ENCODE measurements around the gene RABL6.
A peak's percentile ranks its signal among the peaks of the same experiment; 100 is the strongest.
"Not testable (repeated sequence)": the region's sequence is repeated elsewhere in the genome, so short reads cannot be mapped to it uniquely, and the experiment has no call there.

RABL6 gene

DNA sequence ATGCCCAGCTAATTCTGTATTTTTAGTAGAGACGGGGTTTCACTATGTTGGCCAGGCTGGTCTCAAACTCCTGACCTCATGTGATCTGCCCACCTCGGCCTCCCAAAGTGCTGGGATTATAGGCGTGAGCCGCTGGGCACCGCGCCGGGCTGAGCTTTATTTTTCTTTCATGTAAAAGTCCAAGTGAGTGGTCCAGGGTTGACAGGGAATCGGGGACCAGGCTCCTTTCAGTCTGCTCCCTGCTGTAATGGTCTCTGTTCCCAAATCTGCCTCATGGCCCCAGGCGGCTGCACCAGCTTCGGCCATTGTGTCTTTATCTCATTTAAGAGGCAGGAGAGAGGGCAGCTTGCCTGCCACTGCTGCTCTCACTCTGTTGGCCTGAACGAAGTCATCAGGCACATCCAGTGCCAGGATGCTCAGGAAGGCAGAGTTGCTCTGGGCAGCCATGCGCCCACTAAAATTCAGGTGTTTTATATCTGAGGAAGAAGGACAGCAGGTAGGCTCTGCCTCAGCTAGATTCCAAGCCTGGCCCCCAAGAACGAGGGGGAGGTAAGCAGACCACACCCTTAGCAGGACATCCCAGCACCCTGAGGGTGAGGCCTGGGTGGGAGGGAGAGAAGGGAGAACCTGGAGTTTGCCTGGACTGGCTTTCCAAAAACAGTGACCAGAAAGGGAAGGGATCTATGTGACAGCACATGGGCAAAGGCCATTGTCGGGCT lies 13.3 kb upstream of the RABL6 start:
- no peak for DNase-seq (ENCODE audit: low read depth in 4 of 4, low spot score in 1 of 4)

DNA sequence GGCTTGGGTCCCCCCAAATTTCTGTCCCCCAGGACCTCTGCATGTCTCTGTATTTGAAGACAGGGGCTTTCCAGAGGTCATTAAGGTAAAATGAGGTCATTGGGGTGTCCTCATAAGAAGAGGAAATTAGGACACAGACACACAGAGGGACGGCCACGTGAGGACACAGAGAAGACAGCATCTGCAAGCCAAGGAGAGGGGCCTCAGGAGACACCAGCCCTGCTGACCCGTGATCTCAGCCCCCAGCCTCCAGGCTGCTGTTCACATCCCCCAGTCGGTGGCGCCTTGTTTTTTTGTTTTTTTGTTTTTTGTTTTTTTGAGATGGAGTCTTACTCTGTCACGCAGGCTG lies 12.8 kb upstream of the RABL6 start:
- DNase-seq (ENCODE audit: low read depth in 4 of 4, low spot score in 1 of 4): no peak

DNA sequence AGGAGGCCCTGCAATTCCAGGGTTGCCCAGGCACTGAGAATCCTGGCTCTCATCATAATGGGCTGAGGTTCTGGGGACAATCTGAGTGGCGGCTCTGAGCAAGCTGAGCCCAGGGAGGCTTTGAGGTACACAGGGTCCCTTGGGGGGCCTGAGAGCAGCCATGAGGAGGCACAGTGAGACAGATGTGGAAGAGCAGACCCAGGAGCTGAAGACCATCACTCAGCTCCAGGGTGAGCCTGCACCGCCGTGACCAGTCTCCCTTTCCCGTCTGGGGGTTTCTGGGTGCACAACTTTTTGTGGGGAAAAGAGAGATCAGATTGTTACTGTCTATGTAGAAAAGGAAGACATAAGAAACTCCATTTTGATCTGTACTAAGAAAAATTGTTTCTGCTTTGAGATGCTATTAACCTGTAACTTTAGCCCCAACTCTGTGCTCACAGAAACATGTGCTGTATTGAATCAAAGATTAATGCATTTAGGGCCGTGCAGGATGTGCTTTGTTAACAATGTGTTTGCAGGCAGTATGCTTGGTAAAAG lies 11.4 kb upstream of the RABL6 start, which contains the start of gene CCDC183:
TSS of gene CCDC183 (plus strand) at position 101 of the 537 bp plus-strand sequence. CDS start at position 161, 60 bp downstream.
- DNase-seq (ENCODE audit: low read depth in 4 of 4, low spot score in 1 of 4): no peak

DNA sequence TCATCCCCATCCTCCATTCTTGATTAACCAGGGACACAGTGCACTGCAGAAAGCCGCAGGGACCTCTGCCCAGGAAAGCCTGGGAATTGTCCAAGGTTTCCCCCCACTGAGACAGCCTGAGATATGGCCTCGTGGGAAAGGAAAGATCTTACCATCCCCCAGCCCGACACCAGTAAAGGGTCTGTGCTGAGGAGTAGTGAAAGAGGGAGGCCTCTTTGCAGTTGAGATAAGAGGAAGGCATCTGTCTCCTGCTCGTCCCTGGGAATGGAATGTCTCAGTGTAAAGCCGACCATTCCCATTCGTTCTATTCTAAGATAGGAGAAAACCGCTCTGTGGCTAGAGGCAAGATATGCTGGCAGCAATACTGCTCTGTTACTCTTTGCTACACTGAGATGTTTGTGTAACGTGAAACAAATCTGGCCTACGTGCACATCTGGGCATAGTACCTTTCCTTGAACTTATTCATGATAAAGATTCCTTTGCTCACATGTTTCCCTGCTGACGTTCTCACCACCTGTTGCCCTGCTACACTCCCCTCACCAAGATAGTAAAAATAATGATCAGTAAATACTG lies 10.9 kb upstream of the RABL6 start:
- DNase-seq (ENCODE audit: low read depth in 4 of 4, low spot score in 1 of 4): not testable (repeated sequence)

DNA sequence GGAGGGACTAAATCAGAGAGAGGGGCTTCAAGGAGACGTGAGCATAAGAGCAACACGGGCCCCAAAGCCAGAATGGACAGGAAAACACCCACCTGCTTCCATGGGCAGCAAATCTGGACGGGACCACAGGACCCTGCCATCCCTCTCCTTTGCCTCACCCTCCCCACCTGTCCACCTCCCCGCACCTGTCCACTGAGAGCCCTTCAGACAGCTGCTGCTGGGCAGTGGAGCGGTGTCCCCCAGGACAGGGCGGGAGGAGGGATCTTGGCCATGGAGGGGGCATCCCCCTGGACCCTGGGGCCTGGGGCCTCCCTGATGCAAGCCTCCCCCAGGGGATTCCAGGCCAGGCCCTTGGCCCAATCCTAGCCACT lies 9.1 kb upstream of the RABL6 start:
- no peak for DNase-seq (ENCODE audit: low read depth in 4 of 4, low spot score in 1 of 4)

DNA sequence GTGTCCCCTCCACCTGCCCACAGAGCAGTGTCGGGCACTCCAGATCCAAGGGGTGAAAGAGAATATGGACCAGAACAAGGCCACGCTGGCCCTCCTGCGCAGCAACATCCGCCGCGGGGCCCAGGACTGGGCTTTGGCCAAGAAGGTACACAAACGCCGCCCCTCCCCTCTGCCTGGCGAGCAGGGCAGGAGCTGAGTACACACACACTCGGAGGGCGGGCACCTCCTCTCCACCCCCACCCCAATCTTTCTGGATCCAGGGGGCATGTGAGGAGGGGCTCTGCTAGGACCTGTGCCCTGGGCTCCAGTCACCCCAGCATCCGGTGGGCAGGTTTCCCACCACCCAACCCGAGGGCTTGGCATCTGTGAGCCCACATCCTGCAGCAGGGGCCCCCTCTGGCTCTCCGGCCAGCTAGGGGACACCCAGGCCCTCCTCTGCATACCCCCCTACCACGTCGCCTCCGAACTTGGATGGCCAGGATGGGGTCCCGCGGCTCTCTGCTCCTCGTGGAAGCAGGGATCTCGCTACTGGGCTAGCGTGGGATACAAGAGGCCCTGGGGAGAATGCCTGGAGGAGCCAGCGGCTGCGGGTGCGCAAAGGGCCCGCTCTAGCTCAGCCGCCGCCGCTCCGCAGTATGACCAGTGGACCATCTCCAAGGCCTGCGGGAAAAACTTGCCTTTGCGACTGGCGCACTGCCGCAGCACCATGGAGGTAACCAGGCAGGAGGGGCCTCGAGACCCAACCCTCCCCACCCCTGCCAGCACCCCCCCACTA lies 8.5 kb upstream of the RABL6 start:
- no peak for DNase-seq (ENCODE audit: low read depth in 4 of 4, low spot score in 1 of 4)

DNA sequence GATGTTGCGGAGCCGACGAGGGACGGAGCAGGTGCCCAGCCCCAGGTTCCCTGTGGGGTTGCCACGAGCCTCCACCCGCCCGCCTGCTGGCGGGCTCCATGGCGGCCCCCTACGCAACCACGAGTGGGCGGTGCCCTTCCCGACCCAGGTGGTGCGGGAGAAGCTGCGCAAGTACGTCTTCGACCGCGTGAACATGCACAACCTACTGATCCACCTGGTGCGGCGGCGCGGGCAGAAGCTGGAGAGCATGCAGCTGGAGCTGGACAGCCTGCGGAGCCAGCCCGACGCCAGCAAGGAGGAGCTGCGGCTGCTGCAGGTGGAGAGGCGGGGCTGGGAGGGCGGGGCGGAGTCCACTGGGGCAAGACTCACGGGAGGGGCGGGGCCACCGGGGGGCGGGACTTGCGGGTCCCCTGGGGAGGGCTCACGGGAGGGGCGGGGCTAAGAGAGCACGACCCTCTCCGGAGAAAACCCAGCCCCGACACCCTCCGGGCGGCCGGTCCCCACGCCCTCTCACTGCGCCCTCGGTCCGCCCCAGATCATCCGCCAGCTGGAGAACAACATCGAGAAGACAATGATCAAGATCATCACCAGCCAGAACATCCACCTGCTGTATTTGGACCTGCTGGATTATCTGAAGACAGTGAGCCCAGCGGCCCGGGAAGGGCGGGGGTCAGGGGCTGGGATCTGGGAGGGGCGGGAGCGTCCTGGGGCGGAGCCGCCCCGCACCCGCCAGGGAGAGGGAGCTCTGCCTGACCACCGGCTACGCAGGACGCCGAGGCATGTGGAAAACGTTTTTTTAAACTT lies 7.7 kb upstream of the RABL6 start:
- peak; percentile 75 to 87 (median 82) for DNase-seq (ENCODE audit: low read depth in 4 of 4, low spot score in 1 of 4)

DNA sequence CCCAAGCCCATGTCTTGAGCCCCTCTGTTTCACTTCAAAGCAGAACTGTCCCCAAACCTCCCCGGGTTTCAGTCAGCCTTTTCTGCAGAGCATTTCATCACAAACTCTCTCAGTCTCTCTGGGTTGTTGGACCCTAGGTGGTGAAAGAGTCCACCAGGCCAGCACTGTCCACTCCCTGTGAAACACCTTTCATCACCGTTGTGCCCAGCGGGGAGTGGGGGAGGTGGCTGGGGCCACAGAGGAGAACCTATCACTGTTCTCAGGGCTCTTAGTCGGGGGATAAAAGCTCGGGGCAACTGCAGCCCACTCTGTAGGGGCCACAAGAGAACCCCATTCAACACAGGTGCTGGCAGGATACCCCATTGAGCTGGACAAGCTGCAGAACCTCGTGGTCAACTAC lies 5.4 kb upstream of the RABL6 start:
- DNase-seq (ENCODE audit: low read depth in 4 of 4, low spot score in 1 of 4): no peak

DNA sequence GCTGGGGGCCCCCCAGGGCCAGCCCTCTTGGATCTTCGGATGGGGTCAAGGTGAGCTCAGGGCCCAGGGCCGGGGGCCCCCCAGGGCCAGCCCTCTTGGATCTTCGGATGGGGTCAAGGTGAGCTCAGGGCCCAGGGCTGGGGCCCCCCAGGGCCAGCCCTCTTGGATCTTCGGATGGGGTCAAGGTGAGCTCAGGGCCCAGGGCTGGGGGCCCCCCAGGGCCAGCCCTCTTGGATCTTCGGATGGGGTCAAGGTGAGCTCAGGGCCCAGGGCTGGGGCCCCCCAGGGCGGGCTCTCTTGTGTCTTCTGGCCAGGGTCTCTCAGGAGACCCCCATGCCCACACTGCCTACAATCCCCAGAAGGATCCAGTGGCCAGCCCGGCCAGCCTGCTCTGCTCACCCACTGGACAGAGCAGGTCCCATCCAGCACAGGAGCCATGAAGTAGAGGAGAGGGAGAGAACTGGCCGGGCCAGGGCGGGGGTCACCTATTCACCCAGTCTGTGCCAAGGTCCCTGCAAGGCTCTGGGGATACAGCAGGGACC lies 4.7 kb upstream of the RABL6 start:
- DNase-seq (ENCODE audit: low read depth in 4 of 4, low spot score in 1 of 4): not testable (repeated sequence)

DNA sequence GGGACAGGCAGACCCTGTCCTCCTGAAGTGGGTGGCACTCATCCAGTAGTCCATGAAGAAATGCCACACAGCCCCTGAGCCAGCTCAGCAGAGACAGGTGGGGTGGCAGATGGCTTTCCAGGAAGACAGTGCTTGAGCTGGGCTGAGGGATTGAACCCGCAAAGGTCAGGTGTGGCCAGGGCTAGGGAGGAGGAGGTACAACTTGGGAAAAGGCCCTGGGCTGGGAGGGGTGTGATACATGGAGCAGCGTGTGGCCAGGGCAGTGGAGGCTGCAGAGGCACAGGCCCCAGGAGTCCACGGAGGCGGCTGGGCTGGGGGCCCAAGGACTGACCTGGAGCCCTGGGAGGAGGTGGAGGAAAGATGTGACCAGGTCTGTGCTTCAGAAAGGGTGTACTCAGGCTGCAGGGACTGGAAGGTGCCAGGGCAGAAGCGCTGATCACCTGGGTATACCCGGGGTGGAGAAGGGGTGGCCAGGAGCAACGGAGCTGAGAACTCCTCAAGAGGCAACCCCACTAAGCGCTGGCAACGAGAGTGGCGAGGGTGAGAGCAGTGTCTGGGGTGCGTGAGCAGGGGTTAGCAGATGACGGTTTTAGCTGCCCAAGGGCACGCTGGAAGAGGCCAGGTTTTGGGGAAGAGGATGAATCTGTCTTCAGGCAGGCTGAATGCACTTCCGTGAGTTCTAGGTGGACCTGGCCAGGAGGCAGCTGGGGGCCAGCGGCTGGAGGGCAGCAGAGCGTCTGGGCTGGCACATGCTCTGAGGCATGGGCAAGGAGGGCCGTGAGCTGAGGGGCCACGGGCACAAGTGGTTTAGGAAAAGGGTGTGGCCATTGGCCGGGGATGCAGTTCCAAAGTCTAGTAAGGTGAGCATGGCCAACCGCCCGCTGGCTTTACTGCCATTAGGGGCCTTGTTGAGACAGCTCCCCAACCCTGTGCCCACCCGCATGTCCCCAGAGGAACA lies 3.9 kb upstream of the RABL6 start:
- DNase-seq (ENCODE audit: low read depth in 4 of 4, low spot score in 1 of 4): no peak

DNA sequence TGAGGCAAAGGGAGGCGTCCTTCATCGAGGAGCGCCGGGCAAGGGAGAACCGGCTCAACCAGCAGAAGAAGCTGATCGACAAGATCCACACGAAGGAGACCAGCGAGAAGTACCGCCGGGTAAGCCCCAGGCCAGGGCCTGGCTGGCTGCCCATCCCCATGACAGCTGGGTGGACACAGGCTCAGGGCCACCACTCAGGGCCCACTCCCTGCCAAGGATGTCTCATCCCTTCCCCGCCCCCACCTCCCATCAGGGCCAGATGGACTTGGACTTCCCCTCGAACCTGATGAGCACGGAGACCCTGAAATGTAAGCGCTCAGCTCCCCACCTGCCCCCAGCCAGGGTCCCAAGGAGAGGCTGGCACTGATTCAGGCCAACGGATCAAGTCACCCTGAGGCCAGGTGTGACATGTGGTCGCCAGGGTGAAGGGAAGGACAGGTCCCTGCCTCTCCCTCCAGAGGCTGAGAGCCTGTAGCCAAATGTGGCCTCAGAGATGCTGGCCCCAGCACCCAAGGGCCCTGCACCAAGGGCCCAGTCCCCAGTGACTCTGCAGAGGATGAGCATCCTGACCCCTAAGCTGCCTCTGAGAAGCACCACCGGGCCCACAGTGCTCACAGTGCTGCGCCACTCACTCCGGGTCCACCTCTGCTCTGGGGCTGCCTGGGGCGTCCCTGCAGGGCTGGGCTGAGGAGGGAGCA lies 3.1 kb upstream of the RABL6 start:
- DNase-seq (ENCODE audit: low read depth in 4 of 4, low spot score in 1 of 4): no peak

DNA sequence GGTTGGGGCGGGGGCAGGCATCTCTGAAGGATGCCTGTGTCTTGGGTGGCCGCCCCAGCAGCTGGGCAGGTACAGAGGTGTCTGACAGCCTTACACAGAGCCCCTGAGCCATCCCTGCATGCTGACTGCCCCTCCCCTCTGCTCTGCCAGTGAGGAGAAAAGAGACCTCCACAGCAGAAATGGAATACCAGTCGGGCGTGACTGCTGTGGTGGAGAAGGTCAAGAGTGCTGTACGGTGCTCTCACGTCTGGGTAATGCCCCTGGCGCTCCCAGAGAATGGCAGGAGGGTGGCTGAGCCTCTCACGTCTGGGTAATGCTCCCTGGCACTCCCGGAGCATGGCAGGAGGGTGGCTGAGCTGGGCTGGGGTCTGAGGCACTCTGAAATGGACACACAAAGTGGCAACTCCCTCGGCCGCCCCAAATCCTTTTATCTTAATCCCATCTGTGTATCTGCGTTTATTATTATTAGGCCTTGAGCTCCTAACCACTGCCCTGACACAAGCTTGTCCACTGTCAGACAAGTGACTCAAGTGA lies 2.5 kb upstream of the RABL6 start:
- no peak for DNase-seq (ENCODE audit: low read depth in 4 of 4, low spot score in 1 of 4)

DNA sequence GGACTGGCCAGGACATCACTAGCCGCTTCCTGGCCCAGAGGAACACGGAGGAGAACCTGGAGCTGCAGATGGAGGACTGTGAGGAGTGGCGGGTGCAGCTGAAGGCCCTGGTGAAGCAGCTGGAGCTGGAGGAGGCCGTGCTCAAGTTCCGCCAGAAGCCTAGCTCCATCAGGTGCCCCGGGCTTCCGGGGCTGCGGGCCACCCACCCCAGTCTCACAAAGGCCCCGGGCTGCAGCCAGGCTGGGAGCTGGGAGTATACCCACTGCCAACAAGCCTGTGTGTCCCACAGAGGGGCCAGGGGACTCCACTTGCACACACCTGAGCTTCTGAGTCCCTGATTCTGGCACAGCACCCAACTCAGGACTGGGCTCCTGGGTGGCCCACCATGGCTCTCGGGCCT lies 1.7 kb upstream of the RABL6 start:
- no peak for DNase-seq (ENCODE audit: low read depth in 4 of 4, low spot score in 1 of 4)

DNA sequence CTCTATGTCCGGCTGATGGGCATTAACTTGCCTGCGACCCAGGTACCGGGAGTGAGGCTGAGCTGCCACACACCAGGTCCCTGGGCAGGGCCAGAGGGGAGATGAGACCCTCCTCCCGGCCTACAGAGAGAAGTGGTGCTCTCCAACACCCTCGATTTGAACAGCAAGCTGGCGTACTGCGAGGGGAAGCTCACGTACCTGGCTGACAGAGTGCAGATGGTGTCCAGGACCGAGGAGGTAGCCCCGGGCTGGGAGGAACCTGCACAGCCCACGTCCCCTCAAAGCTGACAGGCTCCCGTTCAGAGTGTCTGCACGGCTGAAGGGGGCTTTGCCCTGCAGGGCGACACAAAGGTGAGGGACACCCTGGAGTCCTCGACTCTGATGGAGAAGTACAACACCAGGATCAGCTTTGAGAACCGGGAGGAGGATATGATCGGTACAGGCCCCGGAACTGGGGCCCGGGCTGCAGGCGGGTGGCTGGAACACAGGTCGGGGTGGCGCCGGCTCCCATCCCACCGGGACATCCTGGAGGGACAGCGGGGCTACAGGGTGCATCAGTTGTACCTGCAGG lies 1.0 kb upstream of the RABL6 start:
- no peak for DNase-seq (ENCODE audit: low read depth in 4 of 4, low spot score in 1 of 4)

DNA sequence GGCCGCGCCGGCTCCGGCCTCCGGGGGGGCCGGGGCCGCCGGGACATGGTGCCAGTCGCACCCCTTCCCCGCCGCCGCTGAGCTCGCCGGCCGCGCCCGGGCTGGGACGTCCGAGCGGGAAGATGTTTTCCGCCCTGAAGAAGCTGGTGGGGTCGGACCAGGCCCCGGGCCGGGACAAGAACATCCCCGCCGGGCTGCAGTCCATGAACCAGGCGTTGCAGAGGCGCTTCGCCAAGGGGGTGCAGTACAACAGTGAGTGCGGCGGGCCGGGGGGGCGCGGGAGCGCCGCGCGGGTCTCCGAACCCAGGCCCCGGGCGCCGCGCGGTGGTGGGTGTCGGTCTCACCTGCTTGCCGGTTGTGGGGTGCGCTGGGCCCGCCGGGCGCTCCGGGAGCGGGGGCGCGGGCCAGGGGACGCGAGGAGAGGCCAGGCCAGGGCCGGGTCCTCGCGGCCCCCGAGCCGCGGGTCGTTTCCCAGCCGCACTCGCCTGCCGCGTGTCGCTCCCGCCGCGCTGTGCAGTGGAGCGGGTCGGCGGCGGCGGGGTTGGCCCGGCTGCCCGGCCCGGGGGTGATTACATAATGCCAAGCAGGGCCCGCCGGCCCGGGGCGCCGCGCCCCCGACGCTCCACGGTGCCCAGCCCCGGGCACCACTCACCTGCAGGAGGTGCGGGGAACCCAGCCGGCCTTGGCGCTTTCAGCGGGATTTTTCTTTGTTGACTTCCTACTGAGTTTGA lies 492 bp downstream of the RABL6 start:
- DNase-seq (ENCODE audit: low read depth in 4 of 4, low spot score in 1 of 4): peak in 1 of 4 experiments; percentile 27

DNA sequence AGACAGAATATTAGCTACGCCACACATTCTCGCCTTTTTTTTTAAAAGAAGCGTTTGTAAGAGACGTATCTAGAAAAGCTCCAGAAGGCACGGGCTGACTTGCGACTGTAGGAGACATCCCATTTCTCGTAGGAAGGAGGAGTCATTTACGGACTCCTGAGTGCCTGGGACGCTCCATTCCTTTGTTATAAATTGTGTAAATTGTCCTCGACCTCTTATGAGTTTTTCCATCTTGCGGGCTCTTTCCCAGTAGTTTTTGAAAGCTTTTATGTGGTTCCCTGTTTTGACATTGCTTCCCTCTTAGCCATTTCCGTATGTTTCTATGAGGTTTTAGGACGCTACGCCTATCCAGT lies 1.0 kb downstream of the RABL6 start:
- no peak for DNase-seq (ENCODE audit: low read depth in 4 of 4, low spot score in 1 of 4)

DNA sequence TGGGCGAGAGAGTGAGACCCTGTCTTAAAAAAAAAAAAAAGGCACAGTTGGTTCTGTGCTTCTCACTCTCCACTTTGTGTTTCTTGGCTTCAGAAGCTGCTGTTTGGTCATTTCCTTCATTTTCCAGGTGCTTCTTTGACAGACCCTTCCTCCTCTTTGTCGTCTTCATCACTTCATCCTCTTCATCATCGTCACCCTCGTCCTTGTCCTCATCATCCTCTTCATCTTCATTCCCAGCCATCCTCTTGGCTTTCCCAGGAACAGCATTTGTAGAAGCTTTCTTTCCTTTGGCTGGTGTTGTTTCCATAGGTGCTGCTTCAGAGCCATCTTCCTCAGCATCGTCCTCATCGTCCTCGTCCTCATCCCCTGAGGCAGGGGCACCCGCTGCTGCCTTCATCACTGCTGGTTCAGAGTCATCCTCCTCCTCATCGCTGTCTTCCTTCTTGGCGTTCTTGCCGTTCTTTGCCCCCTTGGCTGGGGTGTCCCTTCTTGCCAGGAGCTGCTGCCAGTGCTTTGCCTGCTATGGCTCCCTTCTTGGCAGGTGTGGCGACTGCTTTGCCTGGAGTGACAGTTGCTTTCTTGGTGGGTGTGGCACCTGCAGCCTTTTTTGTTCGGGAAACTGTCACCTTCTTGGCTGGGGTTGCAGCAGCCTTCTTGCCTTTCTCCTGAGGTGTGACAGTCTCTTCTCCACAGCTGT lies 7.1 kb downstream of the RABL6 start:
- DNase-seq (ENCODE audit: low read depth in 4 of 4, low spot score in 1 of 4): no peak

DNA sequence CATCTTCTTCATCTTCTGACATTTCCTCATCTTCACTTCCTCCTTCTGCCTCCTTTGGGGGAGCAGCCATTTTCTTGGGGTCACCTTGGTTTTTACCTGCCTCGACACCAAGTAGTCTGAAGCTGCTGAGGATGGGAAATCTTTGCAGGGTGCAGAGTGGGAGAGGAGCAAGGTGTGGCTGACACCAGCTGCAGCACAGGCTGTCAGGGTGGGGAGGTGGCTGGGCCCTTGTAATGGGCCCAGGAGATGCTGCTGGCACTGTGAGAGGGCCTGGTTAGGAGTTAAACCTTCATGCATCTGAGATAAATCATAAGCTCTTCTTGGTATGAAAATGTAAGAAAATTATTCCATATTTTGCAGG lies 7.7 kb downstream of the RABL6 start:
- no peak for DNase-seq (ENCODE audit: low read depth in 4 of 4, low spot score in 1 of 4)
